ENCODE measurements around the gene PDIK1L. TPM values are rescaled to one million over a fixed set of nuclear protein-coding genes. Genes with fewer than 3 reads are reported as not detected.

PDIK1L gene
- 1 to 10 TPM; 5.9 to 8.8 (median 6.8) TPM for polyA plus RNA-seq (ENCODE audit: insufficient read length in 10 of 10)
- long read RNA-seq, donor 1, partial matches to known transcripts, result 0 of 2 reads
- long read RNA-seq, donor 1, other reads (novel, unspliced or antisense), result 0 of 2 reads
- long read RNA-seq, donor 2, partial matches to known transcripts, result 0 of 1 reads
- long read RNA-seq, donor 2, other reads (novel, unspliced or antisense), result 0 of 1 reads
- long read RNA-seq, donor 3, result 0 reads
- long read RNA-seq, donor 4, partial matches to known transcripts, result 0 of 3 reads
- long read RNA-seq, donor 4, other reads (novel, unspliced or antisense), result 0 of 3 reads
- long read RNA-seq, donor 5, partial matches to known transcripts, result 0 of 3 reads
- long read RNA-seq, donor 5, other reads (novel, unspliced or antisense), result 0 of 3 reads
- long read RNA-seq, donor 6, partial matches to known transcripts, result 0 of 3 reads
- long read RNA-seq, donor 6, other reads (novel, unspliced or antisense), result 0 of 3 reads
- long read RNA-seq, donor 7, result 0 reads
- long read RNA-seq, donor 8, result 0 reads
- long read RNA-seq, donor 9, result 0 reads

GRCh38 chr1:26111530-26112406 is at the start of gene PDIK1L:
TSS of gene PDIK1L (plus strand) at chr1:26111824. CDS start at chr1:26114309, 2,485 bp downstream.
- DNase-seq, result peak; percentile 96 to 98 (median 98)

GRCh38 chr1:26064553-26064952 is 47.1 kb upstream of the PDIK1L start:
- no peak for DNase-seq

GRCh38 chr1:26066160-26066559 is 45.5 kb upstream of the PDIK1L start:
- DNase-seq, result no peak

GRCh38 chr1:26066857-26067256 is 44.8 kb upstream of the PDIK1L start:
- DNase-seq, result peak in 1 of 3 donors; percentile 31

GRCh38 chr1:26067432-26067911 is 44.2 kb upstream of the PDIK1L start, which contains the start of gene TRIM63:
TSS of gene TRIM63 (minus strand) at chr1:26067630. CDS start at chr1:26067494, 136 bp downstream.
- DNase-seq, result peak; percentile 22 to 69 (median 37)

- no peak for DNase-seq
Measured at GRCh38 chr1:26069941-26070295, 41.7 kb upstream of the PDIK1L start.

- no peak for DNase-seq
Measured at GRCh38 chr1:26070296-26070962, 41.2 kb upstream of the PDIK1L start.

GRCh38 chr1:26070963-26071342 is 40.7 kb upstream of the PDIK1L start:
- no peak for DNase-seq

- DNase-seq, result no peak
Measured at GRCh38 chr1:26072305-26072704, 39.3 kb upstream of the PDIK1L start.

GRCh38 chr1:26075421-26076144 is 36.0 kb upstream of the PDIK1L start:
- DNase-seq, result no peak

- DNase-seq, result no peak
Measured at GRCh38 chr1:26077524-26077923, 34.1 kb upstream of the PDIK1L start.

GRCh38 chr1:26078286-26079177 is 33.1 kb upstream of the PDIK1L start:
- DNase-seq, result no peak

- no peak for DNase-seq
Measured at GRCh38 chr1:26079178-26079563, 32.5 kb upstream of the PDIK1L start.

- no peak for DNase-seq
Measured at GRCh38 chr1:26079960-26080814, 31.4 kb upstream of the PDIK1L start.

- DNase-seq, result no peak
Measured at GRCh38 chr1:26081267-26082019, 30.2 kb upstream of the PDIK1L start.

GRCh38 chr1:26082020-26082350 is 29.6 kb upstream of the PDIK1L start:
- DNase-seq, result no peak

GRCh38 chr1:26083208-26083607 is 28.4 kb upstream of the PDIK1L start:
- peak in 1 of 3 donors; percentile 16 for DNase-seq

- no peak for DNase-seq
Measured at GRCh38 chr1:26084091-26084561, 27.5 kb upstream of the PDIK1L start.
